Measurements from ENCODE around the gene FRMD4A.

The FRMD4A gene

DNA sequence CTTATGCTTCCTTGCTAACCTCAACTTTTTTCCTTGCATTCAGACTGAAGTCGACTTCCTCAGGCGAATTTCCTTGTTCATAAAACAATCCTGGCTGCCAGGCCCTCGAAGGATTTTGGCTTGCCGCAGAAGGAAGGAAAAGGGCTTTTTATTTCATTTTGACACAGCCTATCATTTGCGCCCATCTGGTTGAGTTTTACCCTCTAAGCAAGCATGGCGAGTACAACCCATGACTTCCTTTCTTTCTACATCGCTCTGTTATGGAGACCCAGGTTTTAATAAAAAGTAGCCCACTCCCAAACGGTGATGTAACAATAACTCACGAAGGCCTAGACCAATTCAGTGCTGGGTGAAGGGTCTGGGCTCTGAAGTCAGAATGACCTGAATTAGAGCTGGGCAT, 634.7 kb downstream of the FRMD4A start:
- in situ Hi-C loops (cut with MboI; ENCODE audit: low sequenced_read_pairs) = no loop called here

DNA sequence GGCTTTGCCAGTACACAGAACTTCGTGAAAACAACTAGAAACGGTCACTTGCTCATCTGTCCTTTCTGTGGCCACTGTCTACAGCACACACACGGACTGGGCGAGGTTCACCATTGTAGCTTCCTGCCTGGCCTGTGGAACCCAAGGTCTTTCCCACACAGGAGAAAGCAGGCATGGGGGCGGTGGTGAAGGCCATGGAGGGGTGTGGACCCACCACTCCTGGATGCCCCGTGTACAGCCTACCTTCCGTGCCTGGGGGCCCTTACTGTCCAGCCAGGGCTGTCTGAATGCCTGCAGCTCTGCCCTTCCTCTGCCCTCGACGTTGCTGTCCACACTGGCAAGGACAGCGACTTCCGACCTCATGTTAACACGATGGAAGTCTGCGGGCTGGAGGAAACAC, 635.1 kb downstream of the FRMD4A start:
- in situ Hi-C loops (cut with MboI; ENCODE audit: low sequenced_read_pairs) = no loop called here

GRCh38 chr10:13693783-13694700, 636.7 kb downstream of the FRMD4A start:
- in situ Hi-C loops (cut with MboI; ENCODE audit: low sequenced_read_pairs) = no loop called here

- in situ Hi-C loops (cut with MboI; ENCODE audit: low sequenced_read_pairs) = no loop called here
These were observed 640.4 kb downstream of the FRMD4A start for GRCh38 chr10:13690281-13690825.

DNA sequence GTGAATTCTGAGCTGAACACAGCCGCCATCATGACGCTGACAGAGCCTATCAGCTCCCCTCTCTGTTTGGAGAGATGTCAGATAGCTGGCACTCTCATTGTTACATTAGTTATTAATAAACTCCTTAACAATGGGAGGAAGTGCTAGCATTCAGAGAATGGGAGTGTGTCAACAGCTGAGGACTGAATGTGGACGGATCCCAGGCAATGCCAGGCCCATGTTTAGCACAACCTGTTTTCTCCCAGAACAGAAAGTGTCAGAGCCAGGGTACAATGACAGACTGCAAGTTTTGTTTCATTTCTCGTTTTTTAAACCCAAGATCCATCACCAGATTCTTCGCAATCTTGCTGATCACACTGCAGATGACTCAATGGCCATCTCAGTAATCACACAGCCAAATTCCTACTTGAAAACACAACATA, 644.4 kb downstream of the FRMD4A start:
- in situ Hi-C loops (cut with MboI; ENCODE audit: low sequenced_read_pairs) = no loop called here

DNA sequence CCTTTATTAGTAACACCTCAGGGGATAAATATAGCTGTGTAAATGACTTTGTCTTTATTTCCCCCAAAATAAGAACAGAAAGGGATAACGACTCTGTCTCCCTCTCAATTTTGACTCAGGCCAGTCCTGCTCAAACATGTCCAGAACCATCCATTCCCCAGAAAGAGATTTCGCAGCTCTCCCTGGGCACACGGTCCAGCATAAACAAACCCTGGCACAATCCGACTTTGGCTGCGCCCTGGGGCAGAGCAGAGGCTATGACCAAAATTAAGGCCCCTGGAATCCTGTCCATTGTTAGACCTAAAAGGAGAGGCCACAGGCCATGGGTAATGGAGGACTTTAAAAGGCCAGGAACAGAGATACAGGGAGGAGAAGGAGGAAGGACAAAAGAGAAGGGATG, 644.8 kb downstream of the FRMD4A start:
- in situ Hi-C loops (cut with MboI; ENCODE audit: low sequenced_read_pairs) = no loop called here

GRCh38 chr10:13684806-13685482, 645.8 kb downstream of the FRMD4A start:
- in situ Hi-C loops (cut with MboI; ENCODE audit: low sequenced_read_pairs) = no loop called here

DNA sequence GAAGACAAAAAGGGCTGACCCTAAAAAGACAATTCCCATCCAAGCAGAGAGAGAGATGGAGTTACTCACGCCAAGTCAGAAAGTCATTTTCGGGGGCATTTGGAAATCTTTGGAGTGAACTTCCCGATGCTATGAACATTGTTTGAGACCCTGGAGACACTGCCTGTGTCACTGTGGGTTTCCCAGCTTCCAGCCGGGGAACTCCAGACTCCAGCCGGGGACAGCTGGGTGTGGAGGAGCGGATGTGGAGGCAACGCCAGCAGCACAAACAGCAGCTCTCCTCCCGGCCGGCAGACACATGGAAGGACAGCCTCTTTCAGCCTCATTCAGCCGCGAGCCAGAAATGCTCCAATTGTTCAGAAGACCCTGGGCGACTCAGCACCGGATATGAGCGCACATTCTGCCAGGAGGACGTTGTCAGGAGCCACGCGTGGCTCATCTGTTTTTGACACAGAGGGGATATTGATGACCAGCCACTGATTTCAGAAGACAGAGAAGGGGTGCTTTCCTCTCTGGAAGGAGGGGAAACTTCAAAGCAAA, 646.4 kb downstream of the FRMD4A start:
- in situ Hi-C loops (cut with MboI; ENCODE audit: low sequenced_read_pairs) = no loop called here

GRCh38 chr10:13683017-13683416, 647.7 kb downstream of the FRMD4A start:
- in situ Hi-C loops (cut with MboI; ENCODE audit: low sequenced_read_pairs) = no loop called here

DNA sequence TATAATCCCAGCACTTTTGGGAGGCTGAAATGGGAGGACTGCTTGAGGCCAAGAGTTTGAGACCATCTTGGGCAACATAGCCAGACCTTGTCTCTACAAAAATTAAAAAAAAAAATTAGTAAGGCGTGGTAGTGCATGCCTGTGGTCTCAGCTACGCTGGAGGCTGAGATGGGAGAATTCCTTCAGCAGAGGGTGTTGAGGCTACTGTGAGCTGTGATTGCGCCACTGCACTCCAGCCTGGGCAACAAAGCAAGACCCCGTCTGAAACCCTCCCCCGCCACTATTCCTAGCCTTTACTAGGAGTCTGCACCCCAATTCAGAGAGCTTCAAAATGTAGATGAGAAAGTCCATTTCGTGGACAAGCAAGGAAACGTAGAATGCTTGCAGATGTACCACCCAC, 648.8 kb downstream of the FRMD4A start:
- in situ Hi-C loops (cut with MboI; ENCODE audit: low sequenced_read_pairs) = no loop called here

GRCh38 chr10:13681528-13681927, 649.2 kb downstream of the FRMD4A start:
- in situ Hi-C loops (cut with MboI; ENCODE audit: low sequenced_read_pairs) = no loop called here

DNA sequence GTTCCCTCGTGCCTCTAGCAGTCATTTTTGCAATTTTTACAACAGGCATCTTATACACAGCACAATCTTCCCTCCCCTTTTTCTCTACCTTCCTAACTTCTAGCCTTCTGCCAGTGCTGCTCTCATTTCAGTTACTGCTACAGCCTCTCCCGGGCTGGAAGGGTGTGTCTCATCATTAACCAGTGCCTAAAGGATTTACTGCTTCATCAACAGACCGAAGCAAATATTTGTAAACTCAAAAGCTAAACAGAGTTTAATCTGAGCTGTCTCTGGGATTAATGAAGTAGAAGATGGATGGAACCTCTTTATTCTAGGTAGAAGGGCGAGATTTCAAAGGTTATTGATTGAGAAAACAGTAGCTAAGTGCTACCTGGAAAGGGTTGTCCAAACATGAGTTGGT, 649.6 kb downstream of the FRMD4A start:
- in situ Hi-C loops (cut with MboI; ENCODE audit: low sequenced_read_pairs) = no loop called here

GRCh38 chr10:13678101-13678843, 652.5 kb downstream of the FRMD4A start:
- in situ Hi-C loops (cut with MboI; ENCODE audit: low sequenced_read_pairs) = no loop called here

DNA sequence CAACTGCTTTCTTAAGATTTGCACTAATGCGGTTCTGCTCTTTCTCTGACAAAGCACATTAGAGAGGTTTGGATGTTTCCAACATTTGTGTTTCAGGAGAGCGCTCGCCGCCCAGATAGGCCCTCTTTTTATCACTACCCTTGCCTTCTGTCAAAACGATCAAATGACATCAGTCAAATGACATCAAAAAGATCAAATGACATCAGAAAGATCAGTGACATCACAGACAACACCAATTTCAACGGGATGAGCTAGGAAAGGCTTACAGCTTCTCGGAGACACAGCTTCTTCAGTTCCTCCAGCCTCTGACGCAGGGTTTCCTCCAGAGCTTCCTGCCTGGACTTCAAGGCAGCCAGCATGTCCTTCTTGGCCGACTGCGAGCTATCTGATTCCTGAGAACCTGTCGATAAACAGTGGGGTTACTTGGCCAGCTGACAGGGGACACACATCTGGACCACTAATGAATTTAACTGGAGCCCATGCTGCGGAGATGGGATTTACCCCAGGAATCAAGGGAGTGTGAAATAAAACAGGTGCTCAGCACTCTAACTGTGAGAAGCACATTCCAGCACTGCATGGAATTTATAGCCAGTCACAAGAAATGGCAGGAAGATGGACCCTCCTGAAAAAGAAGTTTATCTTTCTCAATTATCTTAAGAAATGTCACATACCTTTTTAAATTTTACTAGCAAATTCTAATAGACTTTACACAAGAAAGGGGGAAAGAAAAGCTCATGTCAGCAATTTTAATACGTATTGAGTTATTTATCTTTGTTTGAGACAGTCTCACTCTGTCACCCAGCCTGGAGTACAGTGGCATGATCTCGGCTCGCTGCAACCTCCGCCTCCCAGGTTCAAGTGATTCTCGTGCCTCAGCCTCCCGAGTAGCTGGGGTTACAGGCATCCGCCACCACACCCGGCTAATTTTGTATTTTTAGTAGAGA, 655.8 kb downstream of the FRMD4A start:
- in situ Hi-C loops (cut with MboI; ENCODE audit: low sequenced_read_pairs) = no loop called here

DNA sequence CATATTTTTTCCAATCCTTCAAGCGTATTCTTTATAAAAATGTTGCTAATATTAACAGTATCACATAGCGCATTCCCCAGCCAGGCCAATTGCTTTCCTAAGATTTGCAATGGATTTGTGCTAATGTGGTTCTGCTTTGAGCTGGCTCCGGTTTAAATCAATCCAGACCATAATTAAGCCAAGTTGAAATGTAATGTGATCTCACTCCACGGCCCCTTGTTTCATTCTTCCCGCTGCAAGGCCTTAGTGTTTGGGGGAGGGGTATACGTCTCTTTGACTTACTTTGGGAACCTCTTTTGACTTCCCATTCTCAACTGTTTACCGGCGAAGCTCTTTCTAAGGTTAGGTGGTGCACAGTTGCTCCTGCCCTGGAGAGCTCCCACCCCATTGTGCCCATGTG, 657.6 kb downstream of the FRMD4A start:
- in situ Hi-C loops (cut with MboI; ENCODE audit: low sequenced_read_pairs) = no loop called here

DNA sequence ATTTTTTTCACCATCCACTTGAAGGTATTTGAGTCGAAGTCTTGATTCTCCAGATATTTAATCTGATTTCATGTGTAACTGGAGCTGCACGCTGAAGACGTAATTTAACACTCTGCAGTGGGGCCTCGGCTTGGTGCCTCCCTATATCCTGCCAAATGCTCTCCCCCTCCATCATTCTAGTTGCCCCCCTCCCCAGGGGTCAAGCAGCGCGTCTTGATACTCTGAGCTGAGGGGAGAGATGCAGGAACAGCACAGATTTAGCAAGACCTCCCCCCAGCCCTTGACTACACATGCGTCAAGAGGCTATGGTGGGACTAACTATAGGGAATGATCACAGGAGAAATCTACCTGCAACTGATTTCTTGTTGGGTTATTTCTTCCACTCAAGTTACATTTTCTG, 658.2 kb downstream of the FRMD4A start:
- in situ Hi-C loops (cut with MboI; ENCODE audit: low sequenced_read_pairs) = no loop called here

- in situ Hi-C loops (cut with MboI; ENCODE audit: low sequenced_read_pairs) = no loop called here
These were observed 658.8 kb downstream of the FRMD4A start for GRCh38 chr10:13671904-13672303.

GRCh38 chr10:13670311-13670710, 660.4 kb downstream of the FRMD4A start:
- in situ Hi-C loops (cut with MboI; ENCODE audit: low sequenced_read_pairs) = no loop called here

DNA sequence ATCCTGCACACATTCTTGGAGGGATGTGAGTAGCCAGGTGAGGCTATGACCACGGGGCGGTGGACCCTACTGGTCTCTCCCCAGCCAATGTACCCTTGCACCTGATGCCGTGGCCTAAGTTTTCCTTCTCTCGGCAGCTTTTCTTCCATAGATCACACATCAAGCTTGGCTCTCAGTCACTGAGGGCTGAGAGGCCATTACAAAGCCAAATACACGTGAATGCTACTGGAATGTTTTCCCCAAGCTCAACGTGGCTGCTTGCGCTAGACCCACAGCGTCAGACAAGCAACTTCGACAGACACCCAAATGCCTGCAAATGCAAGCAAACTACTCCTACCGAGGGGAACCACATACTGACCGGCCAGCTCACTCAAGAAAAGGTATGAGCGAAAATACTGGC, 660.8 kb downstream of the FRMD4A start:
- in situ Hi-C loops (cut with MboI; ENCODE audit: low sequenced_read_pairs) = no loop called here

Measured in hTERT RPE-1 (cell line).